Endothelial cell of umbilical vein (primary cell): ENCODE measurements around the gene C2CD4B. TPM values are rescaled to one million over a fixed set of nuclear protein-coding genes. Genes with fewer than 3 reads are reported as not detected.

ENCODE experiments used
- BruUV-seq: library from RNA; stranded (reverse); fragments of 400-500 nt; replicated peaks from 2 replicates; lab custom pipeline; 2021; lab: Mats Ljungman, UMichigan
- CTCF ChIA-PET: fragments of 300-600, 350-600 bp; sonication (Branson Sonifier 250); formaldehyde crosslinking; loops from one replicate; lab custom pipeline; 2021; ENCODE audit warnings: antibody characterized with exemption, inconsistent platforms; lab: Charles Lee
- POLR2A ChIA-PET: fragments of 300-600, 350-600 bp; sonication (Branson Sonifier 250); formaldehyde crosslinking; loops from one replicate; lab custom pipeline; 2021; ENCODE audit warnings: antibody characterized with exemption, inconsistent platforms; lab: Charles Lee
- DNase-seq: peaks from one replicate; pipeline ENCODE4 v3.0.0-alpha.2; 2011; ENCODE audit warnings: low read depth, low spot score
- FAIRE-seq: peaks from 2 replicates; lab custom pipeline; 2011; peaks lifted over from hg19 to GRCh38; lab: Jason Lieb, UNC
- H2AFZ ChIP-seq: 2 replicates; pipeline ENCODE4 v1.6.0; 2012; ENCODE audit warnings: low read depth, low read length, control low read depth, inconsistent platforms
- H3K27ac ChIP-seq: 2 replicates; pipeline ENCODE4 v1.5.1; 2011; ENCODE audit warnings: low read depth, mild to moderate bottlenecking, control low read depth, low read length, moderate library complexity; ENCODE audit not compliant: insufficient read depth
- H3K27me3 ChIP-seq, 2 experiments: 2 replicates each; pipeline versions ENCODE4 v1.6.0 to v1.6.1; 2011; ENCODE audit warnings: low read length in 2 of 2, mixed read lengths in 1 of 2; ENCODE audit not compliant: control insufficient read depth in 2 of 2, insufficient read depth in 2 of 2
- H3K36me3 ChIP-seq, 2 experiments: 2 replicates in 1 of 2; 3 replicates in 1 of 2; pipeline ENCODE4 v1.5.1; 2011; ENCODE audit warnings: low read length in 2 of 2, mild to moderate bottlenecking in 1 of 2, moderate library complexity in 1 of 2; ENCODE audit not compliant: control insufficient read depth in 2 of 2, insufficient read depth in 2 of 2; ENCODE audit errors: extremely low read depth in 1 of 2
- H3K4me1 ChIP-seq: 3 replicates; pipeline ENCODE4 v1.5.1; 2011; ENCODE audit warnings: mild to moderate bottlenecking, low read length; ENCODE audit not compliant: control insufficient read depth, insufficient read depth; ENCODE audit errors: extremely low read depth
- H3K4me2 ChIP-seq: 2 replicates; pipeline ENCODE4 v1.6.1; 2011; ENCODE audit warnings: low read length, control low read depth, mixed read lengths; ENCODE audit not compliant: insufficient read depth
- H3K4me3 ChIP-seq, 3 experiments: fragments of 200-600 bp in 1 of 3; sonication (generic), shearing (Covaris generic) in 1 of 3; replicated peaks in 1 of 3; 2 replicates each; pipeline ENCODE4 v1.5.1; 2011 to 2016; ENCODE audit warnings: control low read depth in 3 of 3, low read length in 3 of 3, mild to moderate bottlenecking in 2 of 3, inconsistent platforms in 1 of 3, low read depth in 1 of 3, moderate library complexity in 1 of 3; ENCODE audit not compliant: insufficient read depth in 1 of 3
- H3K79me2 ChIP-seq: 2 replicates; pipeline ENCODE4 v1.6.0; 2012; ENCODE audit warnings: low read length, inconsistent platforms; ENCODE audit not compliant: control insufficient read depth, insufficient read depth
- H3K9ac ChIP-seq: replicated peaks from 2 replicates; pipeline ENCODE3; 2011; ENCODE audit warnings: low read length, control low read depth; ENCODE audit not compliant: insufficient read depth; ENCODE audit errors: extremely low read depth
- H3K9me1 ChIP-seq: replicated peaks from 3 replicates; pipeline ENCODE4 v1.6.0; 2011; ENCODE audit warnings: mild to moderate bottlenecking, low read length; ENCODE audit not compliant: control insufficient read depth, insufficient read depth; ENCODE audit errors: extremely low read depth
- H3K9me3 ChIP-seq: replicated peaks from 2 replicates; pipeline ENCODE4 v1.5.1; 2012; ENCODE audit warnings: low read length, inconsistent platforms; ENCODE audit not compliant: control insufficient read depth, insufficient read depth
- H4K20me1 ChIP-seq: replicated peaks from 2 replicates; pipeline ENCODE3; 2011; ENCODE audit warnings: mild to moderate bottlenecking, low read length; ENCODE audit not compliant: control insufficient read depth, insufficient read depth; ENCODE audit errors: extremely low read depth
- EZH2 ChIP-seq: IDR thresholded peaks from 2 replicates; pipeline ENCODE4 v1.6.1; 2012; ENCODE audit warnings: borderline replicate concordance, low read depth, mild to moderate bottlenecking, moderate library complexity, low read length, inconsistent platforms; ENCODE audit not compliant: severe bottlenecking
- FOS ChIP-seq: IDR thresholded peaks from 2 replicates; pipeline ENCODE4 v1.6.1; 2011; ENCODE audit warnings: mild to moderate bottlenecking, low read length, moderate library complexity, borderline replicate concordance; ENCODE audit not compliant: insufficient read depth
- GATA2 ChIP-seq: IDR thresholded peaks from 2 replicates; pipeline ENCODE4 v1.7.0; 2011; ENCODE audit warnings: low read depth, mild to moderate bottlenecking, moderate library complexity, mixed read lengths, low read length; ENCODE audit not compliant: insufficient read length, insufficient read depth
- JUN ChIP-seq: IDR thresholded peaks from 2 replicates; pipeline ENCODE4 v1.6.1; 2011; ENCODE audit warnings: borderline replicate concordance, low read depth; ENCODE audit not compliant: insufficient read length, insufficient read depth
- MYC ChIP-seq: IDR thresholded peaks from one replicate; pipeline ENCODE4 v1.6.1; 2011; ENCODE audit warnings: mild to moderate bottlenecking, low read depth, low read length
- POLR2A ChIP-seq: IDR thresholded peaks from 2 replicates; pipeline ENCODE4 v1.6.1; 2012; ENCODE audit warnings: low read depth, mild to moderate bottlenecking, control low read depth, low read length
- POLR2AphosphoS5 ChIP-seq: IDR thresholded peaks from 2 replicates; pipeline ENCODE4 v1.6.1; 2012; ENCODE audit warnings: low read depth, mild to moderate bottlenecking, control low read depth, low read length, moderate library complexity; ENCODE audit not compliant: insufficient read depth
- dilution Hi-C: fragments of 300-500 bp; cut with MboI; formaldehyde crosslinking; loops from one replicate; pipeline ENCODE4 v1.15.0; 2019; ENCODE audit warnings: low sequenced_read_pairs; ENCODE audit not compliant: extremely low pct_ligation_motif_present
- intact Hi-C: fragments of 100-400 bp; cut with micrococcal nuclease; formaldehyde crosslinking; loops from one replicate; pipeline ENCODE4 v1.10.0; 2022
- polyA plus RNA-seq, 4 experiments: library from polyadenylated mRNA; depleted of rRNA in 3 of 4; stranded (reverse) in 3 of 4; unstranded in 1 of 4; fragments of >200 nt; gene quantifications; 2 replicates each; pipeline versions ENCODE4 v1.2.1 to v1.2.3, GENCODE V29; 2011 to 2012; ENCODE audit warnings: missing spikeins in 1 of 4
- total RNA-seq: library from RNA; stranded (reverse); gene quantifications from 2 replicates; pipeline ENCODE4 v1.2.3, GENCODE V29; 2021
- TF ChIP-seq, protein P1 (sequence below), 2 donors: IDR thresholded peaks; 1 replicate in 1 of 2; 2 replicates in 1 of 2; pipeline ENCODE4 v1.5.1; 2011; ENCODE audit warnings: low read length in 2 of 2, mild to moderate bottlenecking in 2 of 2, moderate library complexity in 2 of 2, control low read depth in 1 of 2, inconsistent platforms in 1 of 2, low read depth in 1 of 2; ENCODE audit not compliant: insufficient read depth in 1 of 2; ENCODE audit errors: extremely low read depth in 1 of 2
- TF ChIP-seq, protein P2 (sequence below): IDR thresholded peaks from 2 replicates; pipeline ENCODE4 v1.6.1; 2011; ENCODE audit not compliant: insufficient read depth, insufficient read length

C2CD4B gene
- total and polyA plus RNA-seq, 2 donors (not counting 3 experiments of a cell fraction or from before 2014, with no cell fraction given), result 28.4 to 31.7 TPM

DNA sequence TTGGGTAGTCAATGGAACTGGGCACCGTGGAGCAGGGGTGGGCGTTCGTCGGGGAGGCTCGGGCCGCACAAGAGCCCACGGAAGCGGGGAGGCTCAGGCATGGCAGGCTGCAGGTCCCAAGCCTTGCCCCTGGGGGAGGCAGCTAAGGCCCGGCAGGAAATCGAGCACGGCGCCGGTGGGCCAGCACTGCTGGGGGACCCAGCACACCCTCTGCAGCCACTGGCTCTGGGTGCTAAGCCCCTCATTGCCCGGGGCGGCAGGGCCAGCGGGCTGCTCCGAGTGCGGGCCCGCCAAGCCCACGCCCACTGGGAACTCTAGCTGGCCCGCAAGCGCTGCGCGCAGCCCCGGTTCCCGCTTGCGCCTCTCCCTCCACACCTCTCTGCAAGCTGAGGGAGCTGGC is 21.5 kb upstream of the C2CD4B start:
- Histone ChIP-seq H3K9me1 (no peaks in the 10 kb centered on the region), H3K4me3 (no peak overlapping the region), H4K20me1 (no peaks in the 10 kb centered on the region), H3K9ac (no peak overlapping the region), H3K4me2 (no peak overlapping the region), H3K27ac (no peak overlapping the region), H3K27me3 (no peaks in the 10 kb centered on the region), H3K4me1 (no peaks in the 10 kb centered on the region), H3K79me2 (no peaks in the 10 kb centered on the region), H3K36me3 (no peaks in the 10 kb centered on the region), H3K9me3 (no peaks in the 10 kb centered on the region), H2AFZ (no peak overlapping the region)
- intact Hi-C loops (no loop called here), dilution Hi-C loops (no loop called here)
- TF ChIP-seq GATA2 (no peak), EZH2 (no peak), POLR2A (no peak), FOS (no peak), MYC (no peak), POLR2AphosphoS5 (no peak), JUN (no peak)
- TF ChIP-seq, protein P1, sequence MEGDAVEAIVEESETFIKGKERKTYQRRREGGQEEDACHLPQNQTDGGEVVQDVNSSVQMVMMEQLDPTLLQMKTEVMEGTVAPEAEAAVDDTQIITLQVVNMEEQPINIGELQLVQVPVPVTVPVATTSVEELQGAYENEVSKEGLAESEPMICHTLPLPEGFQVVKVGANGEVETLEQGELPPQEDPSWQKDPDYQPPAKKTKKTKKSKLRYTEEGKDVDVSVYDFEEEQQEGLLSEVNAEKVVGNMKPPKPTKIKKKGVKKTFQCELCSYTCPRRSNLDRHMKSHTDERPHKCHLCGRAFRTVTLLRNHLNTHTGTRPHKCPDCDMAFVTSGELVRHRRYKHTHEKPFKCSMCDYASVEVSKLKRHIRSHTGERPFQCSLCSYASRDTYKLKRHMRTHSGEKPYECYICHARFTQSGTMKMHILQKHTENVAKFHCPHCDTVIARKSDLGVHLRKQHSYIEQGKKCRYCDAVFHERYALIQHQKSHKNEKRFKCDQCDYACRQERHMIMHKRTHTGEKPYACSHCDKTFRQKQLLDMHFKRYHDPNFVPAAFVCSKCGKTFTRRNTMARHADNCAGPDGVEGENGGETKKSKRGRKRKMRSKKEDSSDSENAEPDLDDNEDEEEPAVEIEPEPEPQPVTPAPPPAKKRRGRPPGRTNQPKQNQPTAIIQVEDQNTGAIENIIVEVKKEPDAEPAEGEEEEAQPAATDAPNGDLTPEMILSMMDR (IDR thresholded peaks at IDR 0.05; ENCODE audit: extremely low read depth in 1 of 2, insufficient read depth in 1 of 2, low read depth in 1 of 2, low read length in 2 of 2), result no peak
- TF ChIP-seq, protein P2, sequence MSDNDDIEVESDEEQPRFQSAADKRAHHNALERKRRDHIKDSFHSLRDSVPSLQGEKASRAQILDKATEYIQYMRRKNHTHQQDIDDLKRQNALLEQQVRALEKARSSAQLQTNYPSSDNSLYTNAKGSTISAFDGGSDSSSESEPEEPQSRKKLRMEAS, result no peak
- ChIA-PET POLR2A (no interaction called here), CTCF (interaction anchor here (1.0 to 1.4 kb wide), 2 partner anchors 61 to 120 kb away, joined by 3 to 4 read pairs; partner anchors contain the start of gene C2CD4A)
- no peak for FAIRE-seq
- no TSS peak for BruUV-seq
- no peak for DNase-seq
